ENCODE measurements around the gene CALML4. TPM values are rescaled to one million over a fixed set of nuclear protein-coding genes. Genes with fewer than 3 reads are reported as not detected.
"Not testable (repeated sequence)": the region's sequence is repeated elsewhere in the genome, so short reads cannot be mapped to it uniquely, and the experiment has no call there.

The CALML4 gene
- total RNA-seq, 1 donor from 2014 or later, result 0.90 TPM

GRCh38 chr15:68228971-68229385 is 23.8 kb upstream of the CALML4 start:
- peaks cover 23% of the 10 kb centered on the region for H3K4me1 Mint-ChIP-seq (ENCODE audit: low read depth)
- H3K9me3 Mint-ChIP-seq (ENCODE audit: low read depth), result no peaks in the 10 kb centered on the region

GRCh38 chr15:68228143-68228970 is 23.2 kb upstream of the CALML4 start:
- peak overlapping the region; percentile 63 for H3K27ac Mint-ChIP-seq (ENCODE audit: unreplicated experiment)
- no peaks in the 10 kb centered on the region for H3K9me3 Mint-ChIP-seq (ENCODE audit: low read depth)
- TF ChIP-seq CTCF (IDR thresholded peaks at IDR 0.05), result no peak
- no peaks in the 10 kb centered on the region for H3K36me3 Mint-ChIP-seq (ENCODE audit: low read depth)
- peak overlapping the region; percentile 83 for H3K4me3 Mint-ChIP-seq (ENCODE audit: unreplicated experiment)
- DNase-seq (ENCODE audit: low spot score), result peak; percentile 34
- H3K4me1 Mint-ChIP-seq (ENCODE audit: low read depth), result peaks cover 23% of the 10 kb centered on the region
- H3K27me3 Mint-ChIP-seq (ENCODE audit: low read depth), result no peaks in the 10 kb centered on the region

More at GRCh38 chr15:68228971-68229385, 23.8 kb upstream of the CALML4 start:
- Mint-ChIP-seq H3K4me3 (ENCODE audit: unreplicated experiment) (peak overlapping the region; percentile 83), H3K36me3 (ENCODE audit: low read depth) (no peaks in the 10 kb centered on the region), H3K27me3 (ENCODE audit: low read depth) (no peaks in the 10 kb centered on the region), H3K27ac (ENCODE audit: unreplicated experiment) (peak overlapping the region; percentile 63)
- no peak for TF ChIP-seq CTCF (IDR thresholded peaks at IDR 0.05)
- peak; percentile 64 for DNase-seq (ENCODE audit: low spot score)

- H3K9me3 Mint-ChIP-seq (ENCODE audit: low read depth), result no peaks in the 10 kb centered on the region
- peaks cover 23% of the 10 kb centered on the region for H3K4me1 Mint-ChIP-seq (ENCODE audit: low read depth)
- H3K27me3 Mint-ChIP-seq (ENCODE audit: low read depth), result no peaks in the 10 kb centered on the region
- no peak for TF ChIP-seq CTCF (IDR thresholded peaks at IDR 0.05)
- peak; percentile 41 for DNase-seq (ENCODE audit: low spot score)
- peak overlapping the region; percentile 32 for H3K27ac Mint-ChIP-seq (ENCODE audit: unreplicated experiment)
- H3K36me3 Mint-ChIP-seq (ENCODE audit: low read depth), result no peaks in the 10 kb centered on the region
- peak overlapping the region; percentile 83 for H3K4me3 Mint-ChIP-seq (ENCODE audit: unreplicated experiment)
Observed at GRCh38 chr15:68227643-68228142, 22.6 kb upstream of the CALML4 start.

- H3K27me3 Mint-ChIP-seq (ENCODE audit: low read depth); H3K27ac Mint-ChIP-seq (ENCODE audit: unreplicated experiment); H3K36me3 Mint-ChIP-seq (ENCODE audit: low read depth); H3K9me3 Mint-ChIP-seq (ENCODE audit: low read depth); H3K4me3 Mint-ChIP-seq (ENCODE audit: unreplicated experiment); DNase-seq (ENCODE audit: low spot score): not testable (repeated sequence)
- peaks cover 23% of the 10 kb centered on the region for H3K4me1 Mint-ChIP-seq (ENCODE audit: low read depth)
Observed at GRCh38 chr15:68225442-68225841, 20.3 kb upstream of the CALML4 start.

- TF ChIP-seq CTCF (IDR thresholded peaks at IDR 0.05), result no peak
- H3K27me3 Mint-ChIP-seq (ENCODE audit: low read depth), result no peaks in the 10 kb centered on the region
- H3K27ac Mint-ChIP-seq (ENCODE audit: unreplicated experiment), result no peak overlapping the region
- DNase-seq (ENCODE audit: low spot score), result peak; percentile 40
- H3K4me1 Mint-ChIP-seq (ENCODE audit: low read depth), result peaks cover 18% of the 10 kb centered on the region
- H3K36me3 Mint-ChIP-seq (ENCODE audit: low read depth), result no peaks in the 10 kb centered on the region
- H3K4me3 Mint-ChIP-seq (ENCODE audit: unreplicated experiment), result no peak overlapping the region
- H3K9me3 Mint-ChIP-seq (ENCODE audit: low read depth), result no peaks in the 10 kb centered on the region
Observed at GRCh38 chr15:68224546-68225250, 19.6 kb upstream of the CALML4 start.
